ENCODE results near the gene DOCK7.
"Not testable (repeated sequence)": the region's sequence is repeated elsewhere in the genome, so short reads cannot be mapped to it uniquely, and the experiment has no call there.

Gene DOCK7

DNA sequence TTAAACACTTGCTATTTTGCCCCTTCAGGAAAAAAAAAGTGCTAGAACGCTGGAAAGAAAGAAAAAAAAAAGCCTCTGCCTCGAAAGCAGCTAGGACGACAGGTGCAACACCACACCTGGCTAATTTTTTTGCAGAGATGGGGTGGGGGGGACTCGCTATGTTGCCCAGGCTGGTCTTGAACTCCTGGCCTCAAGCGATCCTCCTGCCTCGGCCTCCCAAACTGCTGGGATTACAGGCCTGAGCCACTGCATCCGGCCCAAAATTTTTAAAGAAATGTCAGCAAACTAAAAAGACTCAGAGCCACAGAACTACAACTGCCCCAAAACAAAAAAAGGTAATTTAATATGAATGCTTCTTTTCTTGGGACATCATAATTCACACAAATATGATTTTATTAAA is 1.4 kb downstream of the DOCK7 start:
- TF ChIP-seq, protein P1, sequence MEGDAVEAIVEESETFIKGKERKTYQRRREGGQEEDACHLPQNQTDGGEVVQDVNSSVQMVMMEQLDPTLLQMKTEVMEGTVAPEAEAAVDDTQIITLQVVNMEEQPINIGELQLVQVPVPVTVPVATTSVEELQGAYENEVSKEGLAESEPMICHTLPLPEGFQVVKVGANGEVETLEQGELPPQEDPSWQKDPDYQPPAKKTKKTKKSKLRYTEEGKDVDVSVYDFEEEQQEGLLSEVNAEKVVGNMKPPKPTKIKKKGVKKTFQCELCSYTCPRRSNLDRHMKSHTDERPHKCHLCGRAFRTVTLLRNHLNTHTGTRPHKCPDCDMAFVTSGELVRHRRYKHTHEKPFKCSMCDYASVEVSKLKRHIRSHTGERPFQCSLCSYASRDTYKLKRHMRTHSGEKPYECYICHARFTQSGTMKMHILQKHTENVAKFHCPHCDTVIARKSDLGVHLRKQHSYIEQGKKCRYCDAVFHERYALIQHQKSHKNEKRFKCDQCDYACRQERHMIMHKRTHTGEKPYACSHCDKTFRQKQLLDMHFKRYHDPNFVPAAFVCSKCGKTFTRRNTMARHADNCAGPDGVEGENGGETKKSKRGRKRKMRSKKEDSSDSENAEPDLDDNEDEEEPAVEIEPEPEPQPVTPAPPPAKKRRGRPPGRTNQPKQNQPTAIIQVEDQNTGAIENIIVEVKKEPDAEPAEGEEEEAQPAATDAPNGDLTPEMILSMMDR (IDR thresholded peaks at IDR 0.05; ENCODE audit: unreplicated experiment in 3 of 3), result no peak
- Mint-ChIP-seq H3K9me3 (no peaks in the 10 kb centered on the region), H3K4me3 (peak overlapping the region; percentile 92 to 100 (median 98)), H3K36me3 (ENCODE audit: low read depth) (peaks cover 10% of the 10 kb centered on the region), H3K27ac (peak overlapping the region; percentile 98 to 99 (median 99)), H3K27me3 (ENCODE audit: low read depth) (no peaks in the 10 kb centered on the region), H3K4me1 (peaks cover 44% of the 10 kb centered on the region)

DNA sequence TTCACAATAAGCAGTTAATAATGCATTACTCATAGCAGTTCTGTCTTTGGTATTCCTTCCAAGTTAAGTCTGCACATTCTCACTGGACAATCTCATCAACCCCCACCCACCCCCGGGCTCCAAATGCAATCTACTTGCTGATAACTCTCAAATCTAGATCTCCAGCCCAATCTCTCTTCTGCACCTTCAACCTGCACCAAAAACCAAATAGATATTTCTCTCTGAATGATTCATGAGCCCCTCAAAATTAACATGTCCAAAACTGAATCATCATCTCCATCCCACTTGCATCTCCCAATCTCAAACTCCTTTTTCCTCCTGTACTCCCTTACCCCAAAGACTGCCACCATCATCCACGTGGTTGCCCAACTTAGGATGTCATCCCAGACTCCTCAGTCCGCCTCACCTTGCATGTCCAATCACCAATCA is 2.7 kb downstream of the DOCK7 start:
- H3K4me1 Mint-ChIP-seq, result peaks cover 30% of the 10 kb centered on the region
- H3K27ac Mint-ChIP-seq, result peak overlapping the region in 1 of 3 experiments; percentile 55
- H3K36me3 Mint-ChIP-seq (ENCODE audit: low read depth), result peaks cover 5% of the 10 kb centered on the region

DNA sequence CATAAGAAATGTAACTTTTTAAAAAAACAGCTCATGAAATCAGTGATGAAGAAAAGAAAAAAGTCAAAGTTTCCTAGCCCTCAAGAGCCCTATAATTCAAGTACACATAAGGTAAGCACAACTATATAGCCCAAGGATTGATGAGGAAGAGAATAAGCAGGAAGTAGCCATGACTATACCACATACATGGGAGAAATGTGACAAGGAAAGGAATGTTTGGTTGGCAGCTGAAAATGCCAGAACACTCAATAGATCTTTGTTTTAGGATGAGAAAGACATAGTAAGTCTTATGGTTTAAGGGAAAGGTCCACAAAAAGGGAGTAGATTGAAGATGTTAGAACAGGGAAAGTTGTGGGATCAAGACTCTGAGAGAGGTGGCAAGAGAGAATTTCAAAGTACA is 5.7 kb downstream of the DOCK7 start:
- no peak overlapping the region for H3K27ac Mint-ChIP-seq
- peaks cover 8% of the 10 kb centered on the region for H3K9me3 Mint-ChIP-seq
- H3K27me3 Mint-ChIP-seq (ENCODE audit: low read depth), result no peaks in the 10 kb centered on the region
- H3K36me3 Mint-ChIP-seq (ENCODE audit: low read depth), result peaks cover 13% of the 10 kb centered on the region
- peaks cover 18% of the 10 kb centered on the region for H3K4me1 Mint-ChIP-seq
- TF ChIP-seq, protein P1 (IDR thresholded peaks at IDR 0.05; ENCODE audit: unreplicated experiment in 3 of 3), result no peak
- no peak overlapping the region for H3K4me3 Mint-ChIP-seq

More for the DNA sequence above, 2.7 kb downstream of the DOCK7 start:
- Mint-ChIP-seq H3K27me3 (ENCODE audit: low read depth) (no peaks in the 10 kb centered on the region), H3K9me3 (no peaks in the 10 kb centered on the region), H3K4me3 (peak overlapping the region; percentile 44 to 76 (median 73))
- TF ChIP-seq, protein P1 (IDR thresholded peaks at IDR 0.05; ENCODE audit: unreplicated experiment in 3 of 3), result no peak

DNA sequence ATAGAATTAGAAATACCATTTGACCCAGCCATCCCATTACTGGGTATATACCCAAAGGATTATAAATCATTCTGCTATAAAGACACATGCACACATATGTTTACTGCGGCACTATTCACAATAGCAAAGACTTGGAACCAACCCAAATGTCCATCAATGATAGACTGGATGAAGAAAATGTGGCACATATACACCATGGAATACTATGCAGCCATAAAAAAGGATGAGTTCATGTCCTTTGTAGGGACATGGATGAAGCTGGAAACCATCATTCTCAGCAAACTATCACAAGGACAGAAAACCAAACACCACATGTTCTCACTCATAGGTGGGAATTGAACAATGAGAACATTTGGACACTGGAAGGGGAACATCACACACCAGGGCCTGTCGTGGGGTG is 7.2 kb downstream of the DOCK7 start:
- H3K27me3 Mint-ChIP-seq (ENCODE audit: low read depth); H3K4me3 Mint-ChIP-seq; H3K27ac Mint-ChIP-seq; H3K9me3 Mint-ChIP-seq: not testable (repeated sequence)
- Mint-ChIP-seq H3K36me3 (ENCODE audit: low read depth) (peaks cover 13% of the 10 kb centered on the region), H3K4me1 (peaks cover 14% of the 10 kb centered on the region)

DNA sequence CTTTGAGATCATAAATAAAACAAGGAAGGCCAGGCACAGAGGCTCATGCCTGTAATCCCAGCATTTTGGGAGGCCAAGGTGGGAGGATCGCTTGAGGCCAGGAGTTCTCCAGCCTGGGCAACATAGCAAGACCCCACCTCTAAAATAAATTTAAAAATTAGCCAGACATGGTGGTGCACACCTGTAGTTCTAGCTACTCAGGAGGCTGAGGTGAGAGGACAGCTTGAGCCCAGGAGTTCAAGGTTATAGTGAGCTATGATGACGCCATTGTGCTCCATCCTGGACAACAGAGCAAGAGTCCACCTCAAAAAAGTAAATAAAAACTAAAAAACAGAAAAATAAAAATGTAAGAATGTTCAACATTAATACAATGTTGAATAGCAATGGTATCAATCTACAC is 10.4 kb downstream of the DOCK7 start:
- not testable (repeated sequence) for H3K4me3 Mint-ChIP-seq; H3K27ac Mint-ChIP-seq; H3K4me1 Mint-ChIP-seq; H3K9me3 Mint-ChIP-seq; H3K27me3 Mint-ChIP-seq (ENCODE audit: low read depth)
- peaks cover 19% of the 10 kb centered on the region for H3K36me3 Mint-ChIP-seq (ENCODE audit: low read depth)

DNA sequence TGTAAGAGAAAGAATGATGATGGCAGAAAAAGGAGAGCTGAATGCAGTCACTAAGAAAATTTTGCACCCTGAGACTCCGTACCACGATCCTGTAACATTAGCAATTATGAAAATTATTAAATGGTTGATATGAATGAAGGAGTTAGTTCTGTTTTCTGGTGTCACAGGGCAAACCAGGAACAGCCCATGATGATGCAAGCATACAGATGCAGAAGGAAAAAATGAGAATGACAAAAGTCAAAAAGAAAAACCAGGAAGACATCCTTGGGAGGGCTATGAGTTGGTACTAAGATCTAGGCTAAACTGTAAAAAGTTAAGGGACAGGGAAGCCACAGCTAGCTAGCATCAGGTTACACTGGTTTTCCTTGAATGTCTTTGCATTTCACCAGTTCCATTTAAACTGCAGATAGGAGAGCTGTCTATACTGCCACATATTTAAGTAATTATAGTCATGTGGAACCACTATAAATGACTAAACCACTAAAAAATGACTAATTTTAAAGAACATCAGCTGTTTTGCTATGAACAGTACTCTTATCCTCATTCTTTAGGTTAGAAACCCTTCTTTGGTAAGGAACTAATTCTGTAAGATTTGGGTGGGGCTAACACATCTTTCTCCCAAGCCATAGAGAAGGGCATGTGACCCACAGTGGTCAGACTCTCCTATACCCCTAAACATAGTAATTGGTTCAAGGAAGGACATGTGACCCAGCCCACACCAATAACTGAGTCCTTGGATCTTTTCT is 11.4 kb downstream of the DOCK7 start:
- TF ChIP-seq, protein P1 (IDR thresholded peaks at IDR 0.05; ENCODE audit: unreplicated experiment in 3 of 3), result no peak
- Mint-ChIP-seq H3K36me3 (ENCODE audit: low read depth) (peaks cover 19% of the 10 kb centered on the region), H3K27ac (no peak overlapping the region), H3K27me3 (ENCODE audit: low read depth) (no peaks in the 10 kb centered on the region), H3K4me3 (no peak overlapping the region), H3K9me3 (peaks cover 8% of the 10 kb centered on the region), H3K4me1 (peaks cover 5% of the 10 kb centered on the region)

DNA sequence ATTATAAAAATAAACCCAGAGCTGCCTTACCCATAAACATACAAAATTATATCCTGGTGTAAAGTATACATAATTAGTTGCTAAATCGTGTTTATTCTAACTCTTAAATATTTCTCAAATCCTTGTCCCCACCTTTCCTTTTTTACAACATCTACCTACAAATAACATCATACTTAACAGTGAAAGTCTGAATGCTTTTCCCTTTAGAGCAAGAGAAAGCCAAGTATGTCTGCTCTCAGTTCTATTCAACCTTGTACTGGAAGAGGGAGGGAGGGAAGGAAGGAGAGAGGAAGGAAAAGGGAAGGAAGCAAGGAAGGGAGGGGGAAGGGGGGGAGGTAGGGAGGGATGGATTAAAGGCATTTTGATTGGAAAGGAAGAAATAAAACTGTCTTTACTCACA is 14.6 kb downstream of the DOCK7 start:
- no peaks in the 10 kb centered on the region for H3K27me3 Mint-ChIP-seq (ENCODE audit: low read depth)
- no peak overlapping the region for H3K27ac Mint-ChIP-seq
- no peak overlapping the region for H3K4me3 Mint-ChIP-seq
- H3K36me3 Mint-ChIP-seq (ENCODE audit: low read depth), result peaks cover 22% of the 10 kb centered on the region
- peaks cover 5% of the 10 kb centered on the region for H3K4me1 Mint-ChIP-seq
- H3K9me3 Mint-ChIP-seq, result peaks cover 5% of the 10 kb centered on the region
- TF ChIP-seq, protein P1 (IDR thresholded peaks at IDR 0.05; ENCODE audit: unreplicated experiment in 3 of 3), result no peak

Data from nephron (organoid).